CD14-positive monocyte (primary cell): ENCODE results near the gene TNRC6A. TPM values are rescaled to one million over a fixed set of nuclear protein-coding genes. Genes with fewer than 3 reads are reported as not detected.

Source experiments
- DNase-seq, 3 donors: peaks; one replicate each; pipeline ENCODE4 v3.0.0-alpha.2; 2011 to 2022
- H2AFZ ChIP-seq: 2 replicates; pipeline ENCODE4 v1.6.0; 2012; ENCODE audit warnings: mild to moderate bottlenecking, low read depth, low read length, inconsistent platforms; ENCODE audit not compliant: insufficient read depth, poor library complexity, severe bottlenecking
- H3K27ac ChIP-seq, 2 donors: 1 replicate in 1 of 2; 2 replicates in 1 of 2; pipeline ENCODE4 v1.5.1; 2012 to 2013; ENCODE audit warnings: low read length in 2 of 2, control low read depth in 1 of 2, inconsistent platforms in 1 of 2, low read depth in 1 of 2, mild to moderate bottlenecking in 1 of 2
- H3K27me3 ChIP-seq, 2 donors: one replicate each; pipeline versions ENCODE4 v1.6.0 to v1.6.1; 2011 to 2013; ENCODE audit warnings: low read length in 2 of 2; ENCODE audit not compliant: control insufficient read depth in 2 of 2, insufficient read depth in 2 of 2
- H3K36me3 ChIP-seq, 2 donors: replicated peaks in 1 of 2; 1 replicate in 1 of 2; 2 replicates in 1 of 2; pipeline versions ENCODE4 v1.5.1 to v1.6.1; 2012 to 2013; ENCODE audit warnings: low read length in 2 of 2, control low read depth in 1 of 2, inconsistent platforms in 1 of 2, mild to moderate bottlenecking in 1 of 2; ENCODE audit not compliant: insufficient read depth in 2 of 2, control insufficient read depth in 1 of 2
- H3K4me1 ChIP-seq, 2 donors: 1 replicate in 1 of 2; 2 replicates in 1 of 2; pipeline versions ENCODE4 v1.5.1 to v1.6.1; 2012 to 2013; ENCODE audit warnings: low read length in 2 of 2, control low read depth in 1 of 2, inconsistent platforms in 1 of 2, mild to moderate bottlenecking in 1 of 2, moderate library complexity in 1 of 2; ENCODE audit not compliant: insufficient read depth in 2 of 2, control insufficient read depth in 1 of 2
- H3K4me2 ChIP-seq: replicated peaks from 2 replicates; pipeline ENCODE3; 2012; ENCODE audit warnings: low read length, moderate library complexity, mild to moderate bottlenecking; ENCODE audit not compliant: poor library complexity, severe bottlenecking; ENCODE audit errors: extremely low read depth
- H3K4me3 ChIP-seq, 3 experiments: fragments of 200-600 bp in 1 of 3; sonication (generic) in 1 of 3; replicated peaks in 1 of 3; 1 replicate in 2 of 3; 2 replicates in 1 of 3; pipeline ENCODE4 v1.5.1; 2011 to 2013; ENCODE audit warnings: low read length in 3 of 3, mild to moderate bottlenecking in 3 of 3, control low read depth in 2 of 3, low read depth in 2 of 3, inconsistent platforms in 1 of 3, moderate library complexity in 1 of 3
- H3K79me2 ChIP-seq: 2 replicates; pipeline ENCODE4 v1.6.0; 2012; ENCODE audit warnings: mild to moderate bottlenecking, control low read depth, inconsistent platforms, low read length, moderate library complexity; ENCODE audit not compliant: insufficient read depth
- H3K9ac ChIP-seq: 2 replicates; pipeline ENCODE4 v1.6.0; 2017; ENCODE audit warnings: low read length, mild to moderate bottlenecking; ENCODE audit not compliant: insufficient read depth, poor library complexity, severe bottlenecking
- H3K9me3 ChIP-seq, 2 donors: replicated peaks in 1 of 2; 1 replicate in 1 of 2; 2 replicates in 1 of 2; pipeline versions ENCODE4 v1.5.1 to v1.6.1; 2012 to 2013; ENCODE audit warnings: low read length in 2 of 2, control low read depth in 1 of 2; ENCODE audit not compliant: control insufficient read depth in 1 of 2, insufficient read depth in 1 of 2
- H4K20me1 ChIP-seq: 2 replicates; pipeline ENCODE4 v1.6.0; 2012; ENCODE audit warnings: mild to moderate bottlenecking, low read length, control low read depth, moderate library complexity; ENCODE audit not compliant: insufficient read depth
- H3K27ac Mint-ChIP-seq, 7 donors: one replicate each; pipeline ENCODE4 v1.8.0; 2020; ENCODE audit warnings: mild to moderate bottlenecking in 7 of 7, mixed read lengths in 7 of 7, moderate library complexity in 6 of 7, inconsistent platforms in 2 of 7
- H3K27me3 Mint-ChIP-seq, 3 donors: one replicate each; pipeline ENCODE4 v1.8.0; 2021 to 2022; ENCODE audit warnings: low read depth in 3 of 3, mild to moderate bottlenecking in 3 of 3, mixed read lengths in 3 of 3, moderate library complexity in 3 of 3, inconsistent platforms in 1 of 3
- H3K36me3 Mint-ChIP-seq, 2 donors: one replicate each; pipeline ENCODE4 v1.8.0; 2020; ENCODE audit warnings: mixed read lengths in 2 of 2, inconsistent platforms in 1 of 2, mild to moderate bottlenecking in 1 of 2
- H3K4me1 Mint-ChIP-seq: one replicate; pipeline ENCODE4 v1.8.0; 2020; ENCODE audit warnings: mild to moderate bottlenecking, mixed read lengths
- H3K4me3 Mint-ChIP-seq, 2 donors: one replicate each; pipeline ENCODE4 v1.8.0; 2020; ENCODE audit warnings: mild to moderate bottlenecking in 2 of 2, mixed read lengths in 2 of 2, moderate library complexity in 1 of 2
- H3K9me3 Mint-ChIP-seq, 7 donors: one replicate each; pipeline ENCODE4 v1.8.0; 2020 to 2022; ENCODE audit warnings: mixed read lengths in 7 of 7, mild to moderate bottlenecking in 6 of 7, moderate library complexity in 6 of 7, inconsistent platforms in 2 of 7
- CTCF ChIP-seq: fragments of 200-600 bp; IDR thresholded peaks from one replicate; pipeline ENCODE4 v1.8.0; 2022; ENCODE audit warnings: antibody characterized with exemption, mild to moderate bottlenecking
- WGBS: methylation state at CpG from one replicate; pipeline ENCODE4 v1.1.5; 2013; ENCODE audit warnings: missing lambda C conversion rate; ENCODE audit not compliant: insufficient coverage; 5-methylcytosine and 5-hydroxymethylcytosine counted together
- intact Hi-C, 2 donors: fragments of 100-400 bp; cut with micrococcal nuclease; formaldehyde crosslinking; loops; one replicate each; pipeline versions ENCODE4 v1.15.0 to v1.15.1; 2023
- polyA plus RNA-seq, 3 donors: library from polyadenylated mRNA; depleted of rRNA in 1 of 3; unstranded in 2 of 3; stranded (reverse) in 1 of 3; fragments of 300-500 nt in 2 of 3; fragments of >200 nt in 1 of 3; fragmentation: Illumina TruSeq in 2 of 3; gene quantifications; 1 replicate in 2 of 3; 2 replicates in 1 of 3; pipeline ENCODE4 v1.2.3, GENCODE V29; 2012 to 2021

Gene TNRC6A
- polyA plus RNA-seq, 3 donors, result 3.3 to 36.1 (median 4.0) TPM

GRCh38 chr16:24683250-24683649 lies 46.2 kb upstream of the TNRC6A start:
- no CpG with 5 or more reads among the region's 4 CpGs for WGBS
- no peak overlapping the region for H2AFZ ChIP-seq
- no peak overlapping the region for H3K27ac Mint-ChIP-seq

GRCh38 chr16:24683847-24684493 lies 45.5 kb upstream of the TNRC6A start:
- WGBS, result no CpG with 5 or more reads among the region's 5 CpGs

More at GRCh38 chr16:24683250-24683649, 46.2 kb upstream of the TNRC6A start:
- Mint-ChIP-seq H3K9me3 (peaks cover 0 to 5% (median 0%) of the 10 kb centered on the region in 7 donors), H3K4me3 (no peak overlapping the region), H3K27me3 (peaks cover 0 to 6% (median 2%) of the 10 kb centered on the region in 3 donors), H3K36me3 (no peaks in the 10 kb centered on the region), H3K4me1 (peaks cover 9% of the 10 kb centered on the region)
- no peaks in the 10 kb centered on the region for H3K79me2 ChIP-seq
- H3K9me3 ChIP-seq, result no peaks in the 10 kb centered on the region
- no peaks in the 10 kb centered on the region for H3K27me3 ChIP-seq
- no peaks in the 10 kb centered on the region for H4K20me1 ChIP-seq
- H3K4me2 ChIP-seq, result no peak overlapping the region
- no peak for TF ChIP-seq CTCF
- H3K36me3 ChIP-seq, result no peaks in the 10 kb centered on the region
- no peak overlapping the region for H3K27ac ChIP-seq
- H3K4me3 ChIP-seq, result no peak overlapping the region
- intact Hi-C loops, result no loop called here
- H3K4me1 ChIP-seq, result peaks cover 4 to 9% of the 10 kb centered on the region in 2 donors
- no peak for DNase-seq
- H3K9ac ChIP-seq, result no peak overlapping the region

More at GRCh38 chr16:24683847-24684493, 45.5 kb upstream of the TNRC6A start:
- H3K79me2 ChIP-seq, result no peaks in the 10 kb centered on the region
- H3K36me3 ChIP-seq, result no peaks in the 10 kb centered on the region
- no peak overlapping the region for H3K9ac ChIP-seq
- H3K4me1 ChIP-seq, result peaks cover 4 to 9% of the 10 kb centered on the region in 2 donors
- intact Hi-C loops, result no loop called here
- Mint-ChIP-seq H3K4me3 (no peak overlapping the region), H3K27ac (no peak overlapping the region), H3K27me3 (peaks cover 0 to 4% (median 4%) of the 10 kb centered on the region in 3 donors), H3K4me1 (peaks cover 9% of the 10 kb centered on the region), H3K9me3 (peaks cover 0 to 5% (median 0%) of the 10 kb centered on the region in 7 donors), H3K36me3 (no peaks in the 10 kb centered on the region)
- no peak for DNase-seq
- no peak overlapping the region for H3K27ac ChIP-seq
- H3K27me3 ChIP-seq, result no peaks in the 10 kb centered on the region
- H4K20me1 ChIP-seq, result no peaks in the 10 kb centered on the region
- H3K9me3 ChIP-seq, result no peaks in the 10 kb centered on the region
- no peak overlapping the region for H3K4me3 ChIP-seq
- H3K4me2 ChIP-seq, result no peak overlapping the region
- no peak overlapping the region for H2AFZ ChIP-seq
- no peak for TF ChIP-seq CTCF
